ENCODE results near the gene ADAMTSL5. TPM values are rescaled to one million over a fixed set of nuclear protein-coding genes. Genes with fewer than 3 reads are reported as not detected.

ADAMTSL5 gene
- total and polyA plus RNA-seq, 2 of the 13 experiments (the other 11 are each of a cell fraction or from before 2014, with no cell fraction given) = 0.60 to 2.7 TPM

GRCh38 chr19:1503089-1503924 lies 9.5 kb downstream of the ADAMTSL5 start (continued):
- TF ChIP-seq ZKSCAN5 (CRISPR knock-in tag; IDR thresholded peaks at IDR 0.05) (no peak), YY1 (IDR thresholded peaks at IDR 0.05; ENCODE audit: insufficient read depth, insufficient replicate concordance, low read depth, low read length) (no peak), TSC22D2 (CRISPR knock-in tag; IDR thresholded peaks at IDR 0.05; ENCODE audit: borderline replicate concordance) (no peak), TARDBP (CRISPR knock-in tag; IDR thresholded peaks at IDR 0.05) (no peak), FOXK2 (IDR thresholded peaks at IDR 0.05) (no peak), KLF16 (CRISPR knock-in tag; IDR thresholded peaks at IDR 0.05) (0 out of 4 replicates have a peak, but pooled peaks of 1 of the 2 experiments have one; percentile 27), NFKB2 (CRISPR knock-in tag; IDR thresholded peaks at IDR 0.05; ENCODE audit: borderline replicate concordance) (no peak), ZNF513 (CRISPR knock-in tag; conservative IDR thresholded peaks at IDR 0.05) (no peak), SRSF9 (IDR thresholded peaks at IDR 0.05; ENCODE audit: borderline replicate concordance, insufficient read depth, low read depth, low read length, poor library complexity, severe bottlenecking) (no peak), MXD4 (CRISPR knock-in tag; IDR thresholded peaks at IDR 0.05) (peak; percentile 55; the same call in 1 of the 2 replicates), EP300 (IDR thresholded peaks at IDR 0.05; ENCODE audit: low read depth in 2 of 2, low read length in 2 of 2) (no peak), EP300 (CRISPR knock-in tag; IDR thresholded peaks at IDR 0.05; ENCODE audit: borderline replicate concordance) (no peak), ZNF232 (CRISPR knock-in tag; IDR thresholded peaks at IDR 0.05; ENCODE audit: borderline replicate concordance) (no peak), PAXIP1 (CRISPR knock-in tag; conservative IDR thresholded peaks at IDR 0.05) (no peak), ZSCAN22 (CRISPR knock-in tag; IDR thresholded peaks at IDR 0.05) (no peak), AKAP8 (CRISPR knock-in tag; IDR thresholded peaks at IDR 0.05) (no peak), ZNF644 (CRISPR knock-in tag; IDR thresholded peaks at IDR 0.05; ENCODE audit: low read depth) (no peak), ZNF788 (CRISPR knock-in tag; IDR thresholded peaks at IDR 0.05; ENCODE audit: borderline replicate concordance) (no peak), ZBTB42 (CRISPR knock-in tag; IDR thresholded peaks at IDR 0.05) (no peak), HOXA5 (CRISPR knock-in tag; IDR thresholded peaks at IDR 0.05) (no peak), REXO4 (CRISPR knock-in tag; IDR thresholded peaks at IDR 0.05; ENCODE audit: borderline replicate concordance) (no peak), NCOA5 (CRISPR knock-in tag; IDR thresholded peaks at IDR 0.05) (no peak), EEA1 (CRISPR knock-in tag; IDR thresholded peaks at IDR 0.05; ENCODE audit: borderline replicate concordance) (no peak)
- TF ChIP-seq, protein P1, sequence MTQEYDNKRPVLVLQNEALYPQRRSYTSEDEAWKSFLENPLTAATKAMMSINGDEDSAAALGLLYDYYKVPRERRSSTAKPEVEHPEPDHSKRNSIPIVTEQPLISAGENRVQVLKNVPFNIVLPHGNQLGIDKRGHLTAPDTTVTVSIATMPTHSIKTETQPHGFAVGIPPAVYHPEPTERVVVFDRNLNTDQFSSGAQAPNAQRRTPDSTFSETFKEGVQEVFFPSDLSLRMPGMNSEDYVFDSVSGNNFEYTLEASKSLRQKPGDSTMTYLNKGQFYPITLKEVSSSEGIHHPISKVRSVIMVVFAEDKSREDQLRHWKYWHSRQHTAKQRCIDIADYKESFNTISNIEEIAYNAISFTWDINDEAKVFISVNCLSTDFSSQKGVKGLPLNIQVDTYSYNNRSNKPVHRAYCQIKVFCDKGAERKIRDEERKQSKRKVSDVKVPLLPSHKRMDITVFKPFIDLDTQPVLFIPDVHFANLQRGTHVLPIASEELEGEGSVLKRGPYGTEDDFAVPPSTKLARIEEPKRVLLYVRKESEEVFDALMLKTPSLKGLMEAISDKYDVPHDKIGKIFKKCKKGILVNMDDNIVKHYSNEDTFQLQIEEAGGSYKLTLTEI (CRISPR knock-in tag; conservative IDR thresholded peaks at IDR 0.05) = no peak

Data from HepG2 (cell line).